ENCODE results near the gene PPARD. TPM values are rescaled to one million over a fixed set of nuclear protein-coding genes. Genes with fewer than 3 reads are reported as not detected.
A peak's percentile ranks its signal among the peaks of the same experiment; 100 is the strongest.

Gene PPARD
- total RNA-seq, 4 donors from 2014 or later, result 6.3 to 16.7 (median 12.0) TPM

DNA sequence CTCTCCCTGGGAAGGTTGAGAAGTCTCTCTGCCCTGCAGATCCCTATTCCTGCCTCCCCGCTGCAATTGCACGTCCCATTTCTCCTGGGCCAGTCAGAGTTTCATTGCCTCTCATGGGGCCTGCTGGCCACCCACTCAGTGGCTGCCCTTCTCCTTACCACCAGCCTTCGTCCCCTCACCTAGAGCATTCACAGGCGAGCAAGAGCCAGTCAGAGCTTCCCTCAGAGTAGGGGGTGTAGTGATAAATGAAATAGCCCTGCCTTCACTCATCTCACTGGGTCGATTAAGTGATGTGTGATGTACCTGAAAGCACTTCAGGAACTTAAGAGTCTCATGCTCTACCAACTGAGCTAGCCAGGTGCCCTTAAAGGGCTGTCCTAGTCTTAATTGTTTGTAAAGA is 57.8 kb downstream of the PPARD start:
- in situ Hi-C loops (cut with MboI; ENCODE audit: low sequenced_read_pairs in 4 of 4), result no loop called here
- no peak overlapping the region for H3K4me3 ChIP-seq
- H3K4me1 ChIP-seq, result peaks cover 6 to 16% of the 10 kb centered on the region in 2 donors
- no peaks in the 10 kb centered on the region for H3K9me3 ChIP-seq
- no peak overlapping the region for H3K27ac ChIP-seq
- no peaks in the 10 kb centered on the region for H3K36me3 ChIP-seq
- no peak for TF ChIP-seq POLR2A (IDR thresholded peaks at IDR 0.05)
- TF ChIP-seq, protein P1, sequence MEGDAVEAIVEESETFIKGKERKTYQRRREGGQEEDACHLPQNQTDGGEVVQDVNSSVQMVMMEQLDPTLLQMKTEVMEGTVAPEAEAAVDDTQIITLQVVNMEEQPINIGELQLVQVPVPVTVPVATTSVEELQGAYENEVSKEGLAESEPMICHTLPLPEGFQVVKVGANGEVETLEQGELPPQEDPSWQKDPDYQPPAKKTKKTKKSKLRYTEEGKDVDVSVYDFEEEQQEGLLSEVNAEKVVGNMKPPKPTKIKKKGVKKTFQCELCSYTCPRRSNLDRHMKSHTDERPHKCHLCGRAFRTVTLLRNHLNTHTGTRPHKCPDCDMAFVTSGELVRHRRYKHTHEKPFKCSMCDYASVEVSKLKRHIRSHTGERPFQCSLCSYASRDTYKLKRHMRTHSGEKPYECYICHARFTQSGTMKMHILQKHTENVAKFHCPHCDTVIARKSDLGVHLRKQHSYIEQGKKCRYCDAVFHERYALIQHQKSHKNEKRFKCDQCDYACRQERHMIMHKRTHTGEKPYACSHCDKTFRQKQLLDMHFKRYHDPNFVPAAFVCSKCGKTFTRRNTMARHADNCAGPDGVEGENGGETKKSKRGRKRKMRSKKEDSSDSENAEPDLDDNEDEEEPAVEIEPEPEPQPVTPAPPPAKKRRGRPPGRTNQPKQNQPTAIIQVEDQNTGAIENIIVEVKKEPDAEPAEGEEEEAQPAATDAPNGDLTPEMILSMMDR (IDR thresholded peaks at IDR 0.05 in 4 of 5, conservative IDR thresholded peaks at IDR 0.05 in 1 of 5), result no peak
- DNase-seq (no peak), ATAC-seq (no peak)
- no peaks in the 10 kb centered on the region for H3K27me3 ChIP-seq
- intact Hi-C loops (cut with DNase I; ENCODE audit: low total_unique reads), result no loop called here

DNA sequence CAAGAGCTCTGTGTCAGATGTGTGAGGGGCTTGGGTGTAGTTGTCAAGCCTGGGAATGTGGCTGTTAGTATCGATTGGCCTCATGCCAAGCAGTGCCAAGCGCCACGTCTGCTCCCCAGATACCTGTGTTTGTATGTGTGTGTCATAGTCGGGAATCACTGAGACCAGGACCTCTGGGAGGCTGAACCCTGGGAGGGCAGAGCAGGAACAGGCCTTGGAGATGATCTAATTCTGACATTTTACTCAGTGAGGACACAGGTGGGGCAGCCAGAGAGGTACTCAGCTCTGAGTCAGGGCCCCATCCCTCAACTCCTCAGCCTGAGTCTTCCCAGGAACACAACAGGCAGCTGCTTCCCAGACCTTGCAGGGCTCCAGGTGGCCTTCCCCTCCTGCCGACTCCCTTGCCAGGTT is 58.5 kb downstream of the PPARD start:
- no peak overlapping the region for H3K27ac ChIP-seq
- H3K36me3 ChIP-seq, result no peaks in the 10 kb centered on the region
- no peak overlapping the region for H3K4me3 ChIP-seq
- DNase-seq, result no peak
- TF ChIP-seq, protein P1 (IDR thresholded peaks at IDR 0.05 in 4 of 5, conservative IDR thresholded peaks at IDR 0.05 in 1 of 5), result no peak
- no peak for TF ChIP-seq POLR2A (IDR thresholded peaks at IDR 0.05)
- peaks cover 6 to 16% of the 10 kb centered on the region in 2 donors for H3K4me1 ChIP-seq
- in situ Hi-C loops (cut with MboI; ENCODE audit: low sequenced_read_pairs in 4 of 4) (no loop called here), intact Hi-C loops (cut with DNase I; ENCODE audit: low total_unique reads) (no loop called here)
- H3K27me3 ChIP-seq, result no peaks in the 10 kb centered on the region
- no peak for ATAC-seq
- H3K9me3 ChIP-seq, result no peaks in the 10 kb centered on the region

DNA sequence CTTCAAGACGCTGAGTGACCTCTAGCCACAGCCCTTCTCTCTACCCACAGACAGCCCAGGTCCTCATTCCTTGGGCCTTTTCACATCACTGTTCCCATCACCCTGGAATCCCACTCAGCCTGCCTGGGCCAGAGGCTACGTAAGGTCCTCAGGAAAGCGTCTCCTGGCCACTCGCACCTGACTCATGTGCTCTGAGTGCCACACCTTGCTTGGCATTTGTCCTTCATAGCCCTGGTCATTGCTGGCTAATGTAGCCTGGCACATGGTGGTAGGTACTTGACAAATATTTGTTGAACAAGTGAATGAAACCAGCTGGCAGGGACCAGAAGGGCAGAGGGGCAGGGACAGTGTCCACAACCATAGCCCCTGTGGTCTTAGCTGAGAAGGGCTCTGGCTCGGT is 59.2 kb downstream of the PPARD start:
- no peak for TF ChIP-seq POLR2A (IDR thresholded peaks at IDR 0.05)
- TF ChIP-seq, protein P1 (IDR thresholded peaks at IDR 0.05 in 4 of 5, conservative IDR thresholded peaks at IDR 0.05 in 1 of 5), result no peak
- H3K4me1 ChIP-seq, result peaks cover 6 to 16% of the 10 kb centered on the region in 2 donors
- intact Hi-C loops (cut with DNase I; ENCODE audit: low total_unique reads) (no loop called here), in situ Hi-C loops (cut with MboI; ENCODE audit: low sequenced_read_pairs in 4 of 4) (no loop called here)
- H3K27ac ChIP-seq, result no peak overlapping the region
- no peaks in the 10 kb centered on the region for H3K36me3 ChIP-seq
- no peak for ATAC-seq
- no peak for DNase-seq
- H3K9me3 ChIP-seq, result no peaks in the 10 kb centered on the region
- no peaks in the 10 kb centered on the region for H3K27me3 ChIP-seq
- no peak overlapping the region for H3K4me3 ChIP-seq

DNA sequence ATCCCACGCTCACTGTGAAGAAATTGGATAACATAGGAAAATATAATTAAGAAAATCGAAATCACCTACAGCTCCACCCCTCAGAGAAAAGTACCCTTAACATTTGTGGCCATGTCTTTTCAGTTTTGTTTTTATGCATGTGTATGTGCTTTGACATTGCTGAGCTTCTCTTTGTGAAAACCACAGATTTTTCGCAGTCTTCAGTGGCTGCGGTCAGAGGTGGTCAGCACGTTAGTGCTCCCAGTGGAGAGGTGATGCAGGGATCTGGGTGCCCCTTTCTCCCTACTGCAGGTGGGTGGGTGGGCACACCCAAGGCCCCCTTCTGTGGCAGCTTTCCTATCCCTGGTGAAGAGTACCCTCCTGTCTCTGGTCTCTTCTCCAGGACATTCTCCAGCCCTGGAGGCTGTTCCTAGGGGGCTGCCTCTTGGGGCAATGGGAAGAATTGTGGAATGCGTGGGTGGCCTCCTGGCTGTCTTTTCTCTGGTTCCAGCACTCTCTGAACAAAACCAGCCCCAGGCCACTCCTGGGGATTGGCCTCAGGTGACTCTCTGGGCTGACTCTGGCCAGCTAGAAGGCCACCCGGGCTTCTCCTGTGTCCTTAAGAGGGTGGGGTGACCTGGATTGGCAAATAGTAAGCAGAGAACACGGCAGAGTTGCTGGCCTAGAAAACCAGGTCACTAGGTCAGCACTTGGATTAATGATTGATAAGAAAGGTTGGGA is 59.9 kb downstream of the PPARD start:
- intact Hi-C loops (cut with DNase I; ENCODE audit: low total_unique reads) (no loop called here), in situ Hi-C loops (cut with MboI; ENCODE audit: low sequenced_read_pairs in 4 of 4) (no loop called here)
- Histone ChIP-seq H3K27me3 (no peaks in the 10 kb centered on the region), H3K4me1 (peaks cover 6 to 16% of the 10 kb centered on the region in 2 donors), H3K27ac (no peak overlapping the region), H3K9me3 (no peaks in the 10 kb centered on the region), H3K36me3 (no peaks in the 10 kb centered on the region), H3K4me3 (no peak overlapping the region)
- TF ChIP-seq POLR2A (IDR thresholded peaks at IDR 0.05), result no peak
- TF ChIP-seq, protein P1 (IDR thresholded peaks at IDR 0.05 in 4 of 5, conservative IDR thresholded peaks at IDR 0.05 in 1 of 5), result no peak
- DNase-seq (no peak), ATAC-seq (peak in 1 of 2 donors; percentile 43)

DNA sequence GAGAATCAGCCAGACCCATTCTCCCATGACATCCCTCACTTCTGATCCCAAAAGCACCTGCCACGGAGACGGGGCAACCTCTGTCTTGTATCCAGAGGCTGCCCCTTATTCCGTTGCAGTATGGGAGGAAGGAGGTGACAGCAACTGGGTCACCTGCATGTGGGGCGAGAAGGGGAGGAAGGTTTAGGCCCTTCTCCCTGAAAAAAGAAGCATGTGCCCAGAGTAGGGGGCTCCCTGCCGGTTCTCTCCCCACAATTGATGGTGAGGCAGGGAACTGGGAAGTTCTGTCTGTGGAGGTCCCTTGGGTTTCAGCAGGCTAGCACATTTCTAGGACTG is 60.5 kb downstream of the PPARD start:
- ATAC-seq (no peak), DNase-seq (no peak)
- intact Hi-C loops (cut with DNase I; ENCODE audit: low total_unique reads), result no loop called here
- no peaks in the 10 kb centered on the region for H3K36me3 ChIP-seq
- TF ChIP-seq, protein P1 (IDR thresholded peaks at IDR 0.05 in 4 of 5, conservative IDR thresholded peaks at IDR 0.05 in 1 of 5), result no peak
- no peak for TF ChIP-seq POLR2A (IDR thresholded peaks at IDR 0.05)
- H3K4me3 ChIP-seq, result no peak overlapping the region
- H3K9me3 ChIP-seq, result no peaks in the 10 kb centered on the region
- H3K27ac ChIP-seq, result no peak overlapping the region
- H3K27me3 ChIP-seq, result no peaks in the 10 kb centered on the region
- H3K4me1 ChIP-seq, result peaks cover 6 to 16% of the 10 kb centered on the region in 2 donors
- in situ Hi-C loops (cut with MboI; ENCODE audit: low sequenced_read_pairs in 4 of 4), result no loop called here

Data from gastrocnemius medialis (tissue), 4 donors.